GF-D8 (cell line): Measurements from ENCODE around the gene CYP4F22.
"Not testable (repeated sequence)": the region's sequence is repeated elsewhere in the genome, so short reads cannot be mapped to it uniquely, and the experiment has no call there.

ENCODE experiments used
- DNase-seq: peaks from one replicate; lab custom pipeline; 2025; lab: John Stamatoyannopoulos, UW

CYP4F22 gene

GRCh38 chr19:15576526-15577156, 68.3 kb downstream of the CYP4F22 start:
- no peak for DNase-seq

GRCh38 chr19:15577184-15577771, 69.0 kb downstream of the CYP4F22 start:
- DNase-seq: no peak

- no peak for DNase-seq
Observed at GRCh38 chr19:15583346-15583745, 75.0 kb downstream of the CYP4F22 start.

GRCh38 chr19:15584095-15584494, 75.8 kb downstream of the CYP4F22 start:
- DNase-seq: no peak

GRCh38 chr19:15584541-15585115, 76.3 kb downstream of the CYP4F22 start:
- DNase-seq: peak; percentile 8

- peak; percentile 78 for DNase-seq
Observed at GRCh38 chr19:15587663-15588062, 79.3 kb downstream of the CYP4F22 start.

GRCh38 chr19:15588265-15588664, 79.9 kb downstream of the CYP4F22 start:
- DNase-seq: no peak

- DNase-seq: no peak
Observed at GRCh38 chr19:15589760-15590451, 81.6 kb downstream of the CYP4F22 start.

GRCh38 chr19:15591796-15592195, 83.5 kb downstream of the CYP4F22 start:
- DNase-seq: no peak

GRCh38 chr19:15592506-15592905, 84.2 kb downstream of the CYP4F22 start:
- not testable (repeated sequence) for DNase-seq

- not testable (repeated sequence) for DNase-seq
Observed at GRCh38 chr19:15593766-15594165, 85.4 kb downstream of the CYP4F22 start.

GRCh38 chr19:15595069-15595468, 86.7 kb downstream of the CYP4F22 start:
- no peak for DNase-seq
